Bronchial epithelial cell (primary cell): Measurements from ENCODE around the gene PDZD4. TPM values are rescaled to one million over a fixed set of nuclear protein-coding genes. Genes with fewer than 3 reads are reported as not detected.

Experiments used
- DNase-seq: peaks from one replicate; pipeline ENCODE4 v3.0.0-alpha.2; 2010; ENCODE audit warnings: low read depth
- FAIRE-seq: peaks from 2 replicates; lab custom pipeline; 2011; peaks lifted over from hg19 to GRCh38; lab: Jason Lieb, UNC
- H3K27me3 ChIP-seq: 2 replicates; pipeline ENCODE4 v1.5.1; 2011; ENCODE audit warnings: low read length; ENCODE audit not compliant: control insufficient read depth, insufficient read depth
- H3K36me3 ChIP-seq: 2 replicates; pipeline ENCODE4 v1.5.1; 2011; ENCODE audit warnings: low read length; ENCODE audit not compliant: control insufficient read depth, insufficient read depth
- H3K4me3 ChIP-seq: 2 replicates; pipeline ENCODE4 v1.5.1; 2011; ENCODE audit warnings: mild to moderate bottlenecking, low read depth, low read length, control low read depth
- CTCF ChIP-seq: IDR thresholded peaks from 2 replicates; pipeline ENCODE4 v1.5.1; 2011; ENCODE audit warnings: mild to moderate bottlenecking, moderate library complexity, low read length, control low read depth, inconsistent platforms; ENCODE audit not compliant: insufficient read depth, severe bottlenecking
- total RNA-seq: library from RNA; depleted of rRNA; stranded (reverse); fragments of >200 nt; gene quantifications from 2 replicates; pipeline ENCODE4 v1.2.1, GENCODE V29; 2014

The PDZD4 gene
- total RNA-seq, 1 donor from 2014 or later = under 0.01 TPM

- Histone ChIP-seq H3K36me3 (no peaks in the 10 kb centered on the region), H3K27me3 (no peaks in the 10 kb centered on the region), H3K4me3 (no peak overlapping the region)
- FAIRE-seq (no peak), DNase-seq (no peak)
- TF ChIP-seq CTCF = no peak
These were observed 38.5 kb upstream of the PDZD4 start for GRCh38 chrX:153868576-153869472.

- H3K36me3 ChIP-seq = no peaks in the 10 kb centered on the region
- DNase-seq (no peak), FAIRE-seq (no peak)
- H3K4me3 ChIP-seq = no peak overlapping the region
- TF ChIP-seq CTCF = no peak
- H3K27me3 ChIP-seq = no peaks in the 10 kb centered on the region
These were observed 37.3 kb upstream of the PDZD4 start for GRCh38 chrX:153867671-153868070.

- H3K4me3 ChIP-seq = no peak overlapping the region
- no peak for TF ChIP-seq CTCF
- DNase-seq = no peak
- H3K36me3 ChIP-seq = no peaks in the 10 kb centered on the region
- H3K27me3 ChIP-seq = no peaks in the 10 kb centered on the region
- FAIRE-seq = no peak
These were observed 36.8 kb upstream of the PDZD4 start for GRCh38 chrX:153867139-153867538.

- H3K4me3 ChIP-seq = no peak overlapping the region
- H3K27me3 ChIP-seq = no peaks in the 10 kb centered on the region
- no peak for DNase-seq
- no peaks in the 10 kb centered on the region for H3K36me3 ChIP-seq
- no peak for FAIRE-seq
- TF ChIP-seq CTCF = no peak
These were observed 36.1 kb upstream of the PDZD4 start for GRCh38 chrX:153866302-153867019.

GRCh38 chrX:153865685-153866084 is 35.3 kb upstream of the PDZD4 start:
- FAIRE-seq (no peak), DNase-seq (no peak)
- no peaks in the 10 kb centered on the region for H3K27me3 ChIP-seq
- TF ChIP-seq CTCF = no peak
- H3K4me3 ChIP-seq = no peak overlapping the region
- H3K36me3 ChIP-seq = no peaks in the 10 kb centered on the region
